Fibroblast of lung (primary cell): ENCODE results near the gene EBPL.

ENCODE experiments used
- CTCF ChIP-seq, 2 donors: IDR thresholded peaks in 1 of 2; conservative IDR thresholded peaks in 1 of 2; 1 replicate in 1 of 2; 2 replicates in 1 of 2; pipeline ENCODE4 v1.5.1; 2011 to 2012; ENCODE audit warnings: low read length in 2 of 2, control low read depth in 1 of 2, inconsistent platforms in 1 of 2, low read depth in 1 of 2, mild to moderate bottlenecking in 1 of 2
- EZH2 ChIP-seq: IDR thresholded peaks from 2 replicates; pipeline ENCODE4 v1.5.1; 2012; ENCODE audit warnings: low read length, control low read depth, mild to moderate bottlenecking; ENCODE audit errors: missing control alignments

GRCh38 chr13:49693877-49694276 is 2.6 kb upstream of the EBPL start:
- no peak for TF ChIP-seq CTCF (conservative IDR thresholded peaks at IDR 0.05 in 1 of 2, IDR thresholded peaks at IDR 0.05 in 1 of 2; ENCODE audit: low read depth in 1 of 2, low read length in 2 of 2)
- no peak for TF ChIP-seq EZH2
